ENCODE measurements around the gene KCNN2. TPM values are rescaled to one million over a fixed set of nuclear protein-coding genes. Genes with fewer than 3 reads are reported as not detected.

Gene KCNN2
- total RNA-seq, 4 donors from 2014 or later, result 0.19 to 1.4 (median 0.19) TPM; not detected in 1

GRCh38 chr5:114473541-114473940 is 111.7 kb downstream of the KCNN2 start:
- DNase-seq (ENCODE audit: low spot score) (no peak), ATAC-seq (ENCODE audit: low FRiP score) (no peak)
- no peak for TF ChIP-seq CTCF (IDR thresholded peaks at IDR 0.05)

GRCh38 chr5:114477816-114478334 is 116.0 kb downstream of the KCNN2 start:
- ATAC-seq (ENCODE audit: low FRiP score) (no peak), DNase-seq (ENCODE audit: low spot score) (no peak)
- TF ChIP-seq CTCF (IDR thresholded peaks at IDR 0.05), result no peak

- no peak for ATAC-seq (ENCODE audit: low FRiP score)
- no peak for TF ChIP-seq CTCF (IDR thresholded peaks at IDR 0.05)
Observed at GRCh38 chr5:114500756-114501155, 138.9 kb downstream of the KCNN2 start.

GRCh38 chr5:114504560-114504959 is 142.7 kb downstream of the KCNN2 start:
- no peak for TF ChIP-seq CTCF (IDR thresholded peaks at IDR 0.05)
- ATAC-seq (ENCODE audit: low FRiP score) (no peak), DNase-seq (ENCODE audit: low spot score) (no peak)

More at GRCh38 chr5:114500756-114501155, 138.9 kb downstream of the KCNN2 start:
- DNase-seq (ENCODE audit: low spot score), result no peak

GRCh38 chr5:114524221-114524620 is 162.4 kb downstream of the KCNN2 start:
- ATAC-seq (ENCODE audit: low FRiP score), result no peak
- no peak for TF ChIP-seq CTCF (IDR thresholded peaks at IDR 0.05)
- no peak for DNase-seq (ENCODE audit: low spot score)

GRCh38 chr5:114544561-114544960 is 182.7 kb downstream of the KCNN2 start:
- TF ChIP-seq CTCF (IDR thresholded peaks at IDR 0.05), result no peak
- DNase-seq (ENCODE audit: low spot score) (no peak), ATAC-seq (ENCODE audit: low FRiP score) (no peak)
